Spleen (tissue), 7 donors: Measurements from ENCODE around the gene SGCA.
A peak's percentile ranks its signal among the peaks of the same experiment; 100 is the strongest.

Experiments
- CTCF ChIP-seq, 11 experiments: fragments of 200-600 bp in 7 of 11; fragments of 450-650 bp in 4 of 11; sonication (generic) in 4 of 11; IDR thresholded peaks in 8 of 11; conservative IDR thresholded peaks in 3 of 11; 1 replicate in 7 of 11; 2 replicates in 4 of 11; pipeline versions ENCODE4 v1.4.0 to v1.8.0; 2016 to 2021; ENCODE audit warnings: antibody characterized with exemption in 11 of 11, inconsistent platforms in 4 of 11, mild to moderate bottlenecking in 1 of 11
- POLR2A ChIP-seq, 3 donors: fragments of 450-650 bp; IDR thresholded peaks; one replicate each; pipeline ENCODE4 v1.5.1; 2017; ENCODE audit warnings: antibody characterized with exemption in 3 of 3, mild to moderate bottlenecking in 1 of 3
- POLR2AphosphoS5 ChIP-seq, 3 donors: sonication (generic); formaldehyde crosslinking; IDR thresholded peaks; one replicate each; pipeline ENCODE4 v1.5.1; 2017; ENCODE audit warnings: antibody characterized with exemption in 3 of 3
- donor health status: DM: no; HTN: no; CAD: no; lungs with moderate emphysema.
- donor health status: DM: no; HTN: no; CAD: no.
- donor health status: DM: no; HTN: no; CAD: no.

- no peak for TF ChIP-seq CTCF (IDR thresholded peaks at IDR 0.05 in 8 of 11, conservative IDR thresholded peaks at IDR 0.05 in 3 of 11)
- no peak for TF ChIP-seq POLR2A (IDR thresholded peaks at IDR 0.05)
- TF ChIP-seq POLR2AphosphoS5 (IDR thresholded peaks at IDR 0.05) = peak; percentile 4 to 36 (median 32)
Measured at GRCh38 chr17:50135316-50136095, 30.3 kb upstream of the SGCA start.
